ENCODE measurements around the gene RFK.
"Not testable (repeated sequence)": the region's sequence is repeated elsewhere in the genome, so short reads cannot be mapped to it uniquely, and the experiment has no call there.

Gene RFK

DNA sequence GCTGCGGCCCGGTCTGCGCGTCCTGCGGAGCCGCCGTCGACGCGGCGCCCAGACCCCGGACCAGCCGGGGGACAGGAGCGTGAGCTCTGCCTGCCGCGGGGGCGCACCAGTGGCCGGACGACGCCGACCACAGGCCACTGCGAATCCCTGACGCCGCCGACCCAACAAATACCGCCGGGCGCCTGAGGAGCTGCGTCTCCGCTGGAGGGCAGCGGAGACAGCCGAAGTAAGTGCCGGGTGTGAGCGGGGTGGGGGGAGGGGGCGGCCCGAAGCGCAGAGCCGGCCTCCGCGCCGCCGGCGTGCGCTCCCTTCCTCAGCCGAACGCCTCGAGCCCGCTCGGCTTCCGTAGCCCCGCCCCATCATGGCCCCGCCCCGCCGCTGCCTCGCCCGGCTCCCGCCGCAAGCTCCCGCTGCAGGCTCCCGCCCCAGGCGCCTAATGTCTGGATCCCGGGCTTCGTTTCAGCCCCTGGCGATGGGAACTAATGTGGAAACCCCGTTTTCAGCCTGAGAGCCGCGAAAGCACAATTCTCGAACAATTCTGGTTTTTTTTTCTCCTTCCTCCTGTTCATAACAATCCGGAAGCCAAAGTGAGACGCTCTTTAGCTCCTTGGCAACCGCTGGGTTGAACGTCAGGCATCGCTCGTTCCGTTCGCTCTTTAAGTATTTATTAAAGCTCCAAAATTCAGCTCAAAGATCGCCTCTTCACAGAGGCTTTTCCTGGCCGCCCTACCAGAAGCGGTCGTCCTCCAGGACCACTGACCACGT lies at the start of gene RFK:
RFK (minus strand) TSS at position 232 of the 765 bp plus-strand sequence. CDS start 255 bp downstream, outside the sequence.
- DNase-seq (ENCODE audit: low read depth) = peak; percentile 89

DNA sequence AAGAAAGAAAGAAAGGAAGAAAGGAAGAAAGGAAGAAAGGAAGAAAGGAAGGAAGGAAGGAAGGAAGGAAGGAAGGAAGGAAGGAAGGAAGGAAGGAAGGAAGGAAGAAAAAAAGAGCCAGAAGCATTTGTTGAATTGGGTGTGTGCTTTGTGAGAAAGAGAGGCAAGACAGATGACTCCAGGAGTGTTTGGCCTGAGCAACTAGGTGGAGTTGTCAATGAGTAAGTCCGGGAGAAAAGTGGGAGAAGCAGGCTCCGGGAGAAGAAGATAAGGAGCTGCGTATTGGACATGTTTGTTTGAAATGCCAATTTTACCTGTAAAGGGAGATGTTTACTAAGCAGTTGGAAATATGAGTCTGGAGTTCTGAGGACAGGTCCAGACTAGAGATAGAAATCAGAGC lies 49.7 kb upstream of the RFK start:
- no peak for DNase-seq (ENCODE audit: low read depth)

DNA sequence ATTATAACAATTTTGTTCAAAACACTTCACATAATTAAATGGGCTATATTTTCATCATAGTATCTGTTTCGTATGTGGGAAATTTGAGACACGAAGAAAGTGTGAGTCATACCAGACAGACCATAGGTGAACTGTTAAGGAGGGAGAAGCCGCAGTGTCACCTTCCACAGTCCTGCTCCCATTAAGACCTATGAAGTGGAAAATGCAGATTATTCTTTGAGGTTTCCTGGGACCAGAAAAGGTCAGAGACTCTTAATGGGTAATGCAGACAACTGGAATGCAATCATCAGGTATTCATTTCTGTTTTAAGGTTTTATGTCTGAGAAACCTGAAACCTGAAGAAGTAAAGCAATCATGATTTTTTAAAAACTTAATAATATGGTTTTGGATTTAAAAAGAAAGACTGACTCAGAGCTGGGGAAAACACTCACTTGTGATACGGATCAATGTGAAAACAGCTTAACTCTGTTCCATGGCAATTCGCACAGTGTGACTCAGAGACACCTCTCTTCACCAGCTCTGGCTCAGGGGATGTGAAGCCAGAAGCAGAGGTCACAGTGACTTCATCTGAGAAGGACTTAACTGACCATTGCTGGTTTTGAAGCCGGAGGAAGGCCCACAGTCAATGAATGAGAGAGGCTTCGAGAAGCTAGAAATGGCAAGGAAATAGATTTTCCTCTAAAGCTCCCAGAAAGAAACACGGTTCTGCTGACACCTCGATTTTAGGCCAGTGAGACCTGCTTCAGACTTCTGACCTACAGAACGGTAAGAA lies 47.5 kb upstream of the RFK start:
- peak; percentile 37 for DNase-seq (ENCODE audit: low read depth)

DNA sequence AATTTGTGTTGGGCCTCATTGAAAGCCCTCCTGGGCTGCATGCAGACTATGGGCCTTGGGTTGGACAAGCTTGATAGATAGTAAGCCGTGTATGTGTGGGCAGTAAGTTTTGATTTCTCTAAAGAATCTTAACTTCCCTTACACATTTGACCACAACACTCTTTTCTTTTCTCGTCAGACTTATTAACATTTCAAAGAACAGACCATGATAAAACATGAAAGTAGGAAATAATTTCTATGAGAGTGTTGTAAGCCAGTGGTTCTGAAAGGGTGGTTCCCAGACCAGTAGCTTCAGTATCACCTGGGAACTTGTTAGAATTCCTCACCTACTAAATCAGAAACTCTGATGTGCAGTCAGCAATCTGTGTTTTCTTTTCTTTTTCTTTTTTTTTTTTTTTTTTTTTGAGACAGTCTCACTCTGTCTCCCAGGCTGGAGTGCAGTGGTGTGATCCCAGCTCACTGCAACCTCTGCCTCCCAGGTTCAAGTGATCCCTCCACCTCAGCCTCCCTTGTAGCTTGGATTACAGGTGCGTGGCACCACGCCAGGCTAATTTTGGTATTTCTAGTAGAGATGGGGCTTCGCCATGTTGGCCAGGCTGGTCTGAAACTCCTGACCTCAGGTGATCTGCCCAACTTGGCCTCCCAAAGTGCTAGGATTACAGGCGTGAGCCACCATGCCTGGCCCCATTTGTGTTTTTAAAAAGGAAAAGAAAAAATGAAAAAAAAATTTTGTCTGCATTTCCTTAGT lies 44.8 kb upstream of the RFK start:
- no peak for DNase-seq (ENCODE audit: low read depth)

DNA sequence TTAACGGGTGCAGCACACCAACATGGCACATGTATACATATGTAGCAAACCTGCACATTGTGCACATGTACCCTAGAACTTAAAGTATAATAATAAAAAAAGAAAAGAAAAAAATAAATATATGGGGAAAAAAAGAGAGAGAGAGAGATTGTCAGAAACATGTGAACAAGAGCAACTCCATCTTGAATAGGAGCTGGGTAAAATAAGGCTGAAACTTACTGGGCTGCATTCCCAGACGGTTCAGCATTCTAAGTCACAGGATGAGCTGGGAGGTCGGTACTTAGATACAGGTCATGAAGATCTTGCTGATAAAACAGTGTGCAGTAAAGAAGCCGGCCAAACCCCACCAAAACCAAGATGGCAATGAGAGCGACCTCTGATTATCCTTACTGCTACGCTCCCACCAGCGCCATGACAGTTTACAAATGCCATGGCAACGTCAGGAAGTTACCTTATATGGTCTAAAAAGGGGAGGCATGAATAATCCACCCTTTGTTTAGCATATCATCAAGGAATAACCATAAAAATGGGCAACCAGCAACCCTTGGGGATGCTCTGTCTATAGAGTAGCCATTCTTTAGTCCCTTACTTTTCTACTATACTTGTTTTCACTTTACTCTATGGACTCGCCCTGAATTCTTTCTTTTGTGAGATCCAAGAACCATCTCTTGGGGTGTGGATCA lies 42.9 kb upstream of the RFK start:
- not testable (repeated sequence) for DNase-seq (ENCODE audit: low read depth)

DNA sequence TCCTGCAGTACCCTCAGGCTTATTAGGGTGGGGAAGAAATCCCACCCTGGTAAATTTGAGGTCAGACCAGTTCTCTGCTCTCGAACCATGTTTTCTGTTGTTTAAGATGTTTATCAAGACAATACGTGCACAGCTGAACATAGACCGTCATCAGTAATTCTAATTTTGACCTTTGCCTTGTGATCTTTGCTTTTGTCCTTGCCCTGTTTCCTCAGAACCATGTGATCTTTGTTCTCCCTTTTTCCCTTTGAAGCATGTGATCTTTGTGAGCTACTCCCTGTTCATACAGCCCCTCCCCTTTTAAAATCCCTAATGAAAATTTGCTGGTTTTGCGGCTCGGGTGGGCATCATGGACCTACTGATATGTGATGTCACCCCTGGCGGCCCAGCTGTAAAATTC lies 40.7 kb upstream of the RFK start:
- not testable (repeated sequence) for DNase-seq (ENCODE audit: low read depth)

DNA sequence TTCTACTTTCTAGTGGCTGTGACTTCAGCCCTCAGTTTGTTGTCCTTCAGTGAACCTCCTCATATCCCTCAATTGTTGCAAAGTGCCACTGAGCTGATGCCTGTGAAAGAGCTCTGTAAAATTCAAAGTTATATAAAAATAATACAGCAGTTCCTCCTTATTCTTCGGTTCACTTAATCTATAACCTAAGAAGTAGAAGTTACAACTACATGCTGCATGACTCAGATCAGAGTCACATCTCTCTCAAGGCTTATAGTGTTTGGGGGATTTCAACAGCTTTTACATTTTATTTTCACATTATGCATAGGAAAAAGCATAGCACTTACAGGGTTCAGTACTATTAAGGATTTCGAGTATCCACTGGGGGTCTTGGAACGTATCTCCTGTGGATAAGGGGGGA lies 39.6 kb upstream of the RFK start:
- no peak for DNase-seq (ENCODE audit: low read depth)

DNA sequence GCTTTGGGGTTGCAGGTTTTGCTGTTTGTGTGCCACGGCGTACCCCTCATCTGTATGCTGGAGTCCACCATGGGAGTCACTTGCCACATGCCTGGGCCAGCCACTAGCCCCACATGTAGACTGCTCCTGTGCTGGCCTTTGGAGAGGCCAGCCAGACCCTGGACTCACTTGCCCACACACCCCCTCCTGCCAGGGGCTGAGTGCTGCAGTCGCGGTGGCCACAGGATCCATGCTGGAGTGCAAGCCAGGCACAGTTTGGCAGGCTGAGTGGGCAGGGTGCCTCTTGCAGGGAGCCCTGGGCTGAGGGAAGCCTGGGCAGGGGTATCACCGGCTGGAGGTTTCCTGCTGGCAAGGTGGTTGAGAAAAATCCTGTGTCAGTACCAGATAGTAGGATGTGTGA lies 39.2 kb upstream of the RFK start:
- DNase-seq (ENCODE audit: low read depth) = no peak

DNA sequence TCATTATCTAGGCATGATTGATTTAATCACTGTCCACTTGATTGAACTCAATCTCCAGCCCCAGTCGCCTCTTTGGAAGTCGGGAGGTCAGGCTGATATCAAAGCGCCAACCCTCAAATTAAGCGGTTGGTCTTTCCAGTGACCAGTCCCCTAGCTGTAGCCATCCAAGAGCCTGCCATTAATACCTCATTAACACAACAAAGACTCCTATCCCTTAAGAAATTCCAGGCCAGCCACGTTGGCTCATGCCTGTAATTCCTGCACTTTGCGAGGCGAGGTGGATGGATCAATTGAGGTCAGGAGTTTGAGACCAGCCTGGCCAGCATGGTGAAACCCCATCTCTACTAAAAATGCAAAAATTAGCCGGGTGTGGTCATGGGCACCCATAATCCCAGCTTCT lies 37.4 kb upstream of the RFK start:
- DNase-seq (ENCODE audit: low read depth) = no peak

DNA sequence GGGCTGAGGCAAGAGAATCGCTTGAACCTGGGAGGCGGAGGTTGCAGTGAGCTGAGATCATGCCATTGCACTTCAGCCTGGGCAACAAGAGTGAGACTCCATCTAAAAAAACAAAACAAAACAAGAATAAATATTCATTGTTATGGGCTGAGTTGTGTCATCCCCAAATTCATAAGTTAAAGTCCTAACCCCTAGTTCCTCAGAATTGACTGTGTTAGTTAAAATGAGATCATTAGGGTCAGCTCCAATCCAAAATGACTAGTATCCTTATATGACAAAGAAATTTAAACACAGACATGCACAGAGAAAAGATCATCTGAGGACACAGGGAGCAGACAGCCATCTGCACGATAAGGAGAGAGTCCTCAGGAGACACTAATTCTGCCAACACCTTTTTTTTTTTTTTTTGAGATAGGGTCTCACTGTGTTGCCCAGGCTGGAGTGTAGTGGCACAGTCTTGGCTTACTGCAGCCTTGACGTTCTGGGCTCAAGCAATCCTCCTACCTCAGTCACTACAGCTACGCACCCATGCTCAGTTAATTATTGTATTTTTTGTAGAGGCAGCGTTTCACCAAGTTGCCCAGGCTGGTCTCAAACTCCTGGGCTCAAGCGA lies 32.7 kb upstream of the RFK start:
- DNase-seq (ENCODE audit: low read depth) = no peak

DNA sequence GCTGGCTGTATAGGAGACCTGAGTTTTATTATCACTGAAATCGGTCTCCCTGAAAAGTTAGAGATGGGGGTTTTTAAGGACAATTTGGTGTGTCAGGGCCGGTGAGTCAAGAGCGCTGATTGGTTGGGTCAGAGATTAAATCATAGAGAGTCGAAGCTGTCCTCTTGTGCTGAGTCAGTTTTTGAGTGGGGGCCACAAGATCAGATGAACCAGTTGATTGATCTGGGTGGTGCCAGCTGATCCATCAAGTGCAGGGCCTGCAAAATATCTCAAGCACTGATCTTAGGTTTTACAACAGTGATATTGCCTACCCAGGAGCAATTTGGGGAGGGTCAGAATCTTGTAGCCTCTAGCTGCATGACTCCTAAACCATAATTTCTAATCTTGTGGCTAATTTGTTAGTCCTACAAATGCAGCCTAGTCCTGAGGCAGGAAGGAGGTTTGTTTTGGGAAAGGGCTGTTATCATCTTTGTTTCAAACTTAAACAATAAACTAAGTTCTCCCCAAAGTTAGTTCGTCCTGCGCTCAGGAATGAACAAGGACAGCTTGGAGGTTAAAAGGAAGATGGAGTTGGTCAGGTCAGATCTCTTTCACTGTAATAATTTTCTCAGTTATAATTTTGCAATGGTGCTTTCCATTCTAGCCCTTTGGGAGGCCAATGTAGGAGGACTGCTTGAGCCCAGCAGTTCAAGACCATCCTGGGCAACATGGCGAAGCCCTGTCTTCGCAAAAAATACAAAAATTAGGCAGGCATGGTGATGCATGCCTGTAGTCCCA lies 31.6 kb upstream of the RFK start:
- DNase-seq (ENCODE audit: low read depth) = no peak

DNA sequence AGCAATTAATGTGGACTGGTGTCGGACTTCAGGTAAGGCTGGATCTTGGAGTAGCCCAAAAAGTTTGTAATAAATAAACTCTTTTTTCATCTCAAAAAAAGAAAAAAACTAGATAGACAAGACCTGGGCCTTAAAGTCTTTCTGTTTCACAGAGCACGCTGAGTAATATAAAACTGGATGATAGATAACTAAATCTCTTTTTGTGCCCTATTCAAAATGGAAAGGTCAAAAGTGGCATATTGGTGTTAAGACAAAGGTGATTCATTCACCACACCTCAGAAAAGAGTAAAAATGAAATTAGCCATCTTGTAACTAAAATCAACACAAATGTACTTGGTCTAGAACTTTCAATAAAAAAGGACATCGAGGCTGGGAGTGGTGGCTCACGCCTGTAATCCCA lies 30.3 kb upstream of the RFK start:
- DNase-seq (ENCODE audit: low read depth) = no peak

DNA sequence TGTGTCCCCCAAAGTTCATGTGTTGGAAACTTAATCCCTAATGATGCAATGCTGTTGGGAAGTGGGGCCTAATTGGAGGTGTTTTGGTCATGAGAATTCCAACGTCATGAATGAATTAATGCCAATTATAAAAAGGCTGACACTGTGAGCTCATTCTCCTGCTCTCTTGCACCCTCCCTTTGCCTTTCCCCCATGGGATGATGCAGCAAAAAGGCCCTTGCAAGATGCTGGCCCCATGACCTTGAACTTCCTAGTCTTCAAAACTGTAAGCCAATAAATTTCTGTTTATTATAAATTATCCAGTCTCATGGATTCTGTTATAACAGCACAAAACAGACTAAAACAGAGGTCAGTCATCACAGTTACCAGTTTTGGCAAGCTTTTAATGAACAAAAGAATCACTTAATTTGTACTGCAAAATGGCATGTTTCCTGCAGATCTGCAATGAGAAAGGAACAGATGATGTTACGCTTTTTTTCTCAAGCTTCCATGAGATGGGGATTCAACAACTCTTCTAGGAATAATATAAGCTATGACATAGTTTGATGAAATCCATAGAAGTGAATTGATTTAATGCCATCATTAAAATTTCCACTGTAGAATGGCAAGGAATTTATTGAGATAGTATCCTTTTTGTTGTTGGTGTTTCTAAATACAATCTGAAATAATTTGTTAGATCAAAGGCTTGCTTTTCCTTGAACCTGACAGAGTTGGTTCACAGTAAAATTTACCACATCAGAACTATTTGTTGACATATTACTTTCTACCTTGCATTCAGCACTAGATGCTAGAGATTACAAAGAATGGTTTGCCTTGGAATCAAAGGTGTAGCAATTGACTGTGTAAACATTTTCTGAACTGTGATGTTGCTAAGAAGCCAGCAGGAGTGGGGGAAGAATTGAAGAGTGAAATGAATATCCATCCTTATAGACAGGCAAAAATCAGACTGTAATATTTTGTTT lies 29.3 kb upstream of the RFK start:
- no peak for DNase-seq (ENCODE audit: low read depth)

DNA sequence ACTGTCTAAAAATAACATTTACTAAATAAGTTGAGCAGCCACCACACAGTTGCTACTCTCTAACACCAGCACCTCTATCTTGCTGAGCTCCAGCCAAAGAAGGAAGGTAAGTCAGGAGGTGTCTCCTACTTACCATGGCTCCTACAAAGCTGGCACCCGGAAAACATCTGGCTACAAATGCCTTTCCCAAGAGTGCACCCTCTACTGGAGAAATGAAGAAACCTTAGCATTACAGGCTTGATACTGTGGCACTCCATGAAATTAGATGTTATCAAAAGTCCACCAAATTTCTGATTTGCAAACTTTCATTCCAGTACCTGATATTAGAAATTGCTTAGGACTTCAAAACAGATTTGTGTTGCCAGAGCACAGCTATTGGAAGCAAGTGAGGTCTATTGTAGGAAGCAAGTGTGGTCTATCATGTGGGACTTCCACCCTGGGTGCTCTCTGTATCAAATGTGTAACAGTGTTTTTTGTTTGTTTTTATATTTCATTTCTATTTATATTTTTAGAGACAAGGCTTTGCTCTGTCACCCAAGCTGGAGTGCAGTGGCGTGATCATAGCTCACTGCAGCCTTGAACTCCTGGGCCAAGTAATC lies 25.7 kb upstream of the RFK start:
- no peak for DNase-seq (ENCODE audit: low read depth)

DNA sequence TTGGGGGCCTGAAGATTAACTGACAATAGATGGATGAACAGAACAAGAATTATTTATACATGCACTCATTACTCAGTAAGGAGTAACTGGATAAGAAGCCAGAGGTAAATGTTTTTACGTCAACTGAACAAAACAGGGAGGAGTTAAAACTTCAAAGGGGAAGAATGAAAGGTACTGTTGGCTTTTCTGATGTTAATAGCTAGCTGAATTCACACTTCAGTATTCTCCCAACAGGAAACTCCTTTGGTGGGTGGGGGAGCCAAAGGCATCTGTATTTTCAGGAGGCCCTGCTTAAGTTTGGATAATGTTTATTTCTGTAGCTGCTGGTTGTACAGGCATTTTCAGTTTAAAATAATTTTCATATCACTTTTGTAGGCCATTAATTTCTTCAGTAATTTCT lies 23.2 kb upstream of the RFK start:
- no peak for DNase-seq (ENCODE audit: low read depth)

DNA sequence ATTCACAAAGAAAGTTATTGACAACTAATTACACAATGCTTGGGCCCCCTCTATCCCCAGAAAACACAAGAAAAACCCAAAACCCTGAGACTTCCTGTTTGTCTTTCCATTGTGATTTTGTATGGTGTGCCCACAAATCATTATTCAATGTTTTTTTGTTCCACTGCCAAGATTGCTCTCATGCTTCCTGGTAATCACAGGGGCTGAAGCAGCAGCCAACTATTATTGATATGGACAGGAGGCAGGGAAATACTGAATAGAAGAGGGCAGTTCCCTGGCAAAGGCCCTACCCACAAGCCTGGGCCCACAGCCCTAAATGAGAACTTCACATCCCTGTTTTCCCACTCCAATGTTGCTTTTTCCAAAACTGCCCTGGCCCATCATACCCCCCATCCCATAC lies 21.5 kb upstream of the RFK start:
- no peak for DNase-seq (ENCODE audit: low read depth)

DNA sequence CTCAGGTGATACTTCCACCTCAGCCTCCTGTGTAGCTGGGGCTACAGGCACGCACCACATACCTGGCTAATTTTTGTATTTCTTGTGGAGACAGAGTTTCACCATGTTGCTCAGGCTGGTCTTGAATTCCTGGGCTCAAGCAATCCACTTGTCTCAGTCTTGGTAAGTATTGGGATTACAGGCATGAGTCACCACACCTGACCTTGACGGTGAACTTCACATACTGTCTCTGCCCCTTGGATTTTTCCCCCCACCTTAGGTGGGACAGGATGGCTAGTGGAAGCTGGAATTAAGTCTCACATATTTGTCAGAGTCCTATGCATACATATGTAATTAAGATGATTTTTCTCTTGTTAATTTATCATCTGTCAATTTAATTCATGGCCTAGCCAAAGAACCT lies 20.9 kb upstream of the RFK start:
- no peak for DNase-seq (ENCODE audit: low read depth)

DNA sequence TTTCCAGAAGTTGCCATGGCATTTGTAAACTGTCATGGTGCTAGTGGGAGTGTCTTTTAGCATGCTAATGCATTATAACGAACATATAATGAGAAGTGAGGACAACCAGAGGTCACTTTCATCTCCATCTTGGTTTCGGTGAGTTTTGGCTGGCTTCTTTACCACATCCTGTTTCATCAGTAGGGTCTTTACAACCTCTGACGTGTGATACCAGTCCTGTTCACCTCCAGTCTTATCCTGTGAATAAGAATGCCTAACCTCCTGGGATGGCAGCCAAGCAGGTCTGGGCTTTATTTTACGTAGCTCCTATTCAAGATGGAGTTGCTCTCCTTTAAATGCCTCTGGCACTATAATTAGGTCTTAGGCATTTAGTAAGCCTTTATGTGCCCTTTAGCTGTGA lies 20.4 kb upstream of the RFK start:
- DNase-seq (ENCODE audit: low read depth) = no peak

DNA sequence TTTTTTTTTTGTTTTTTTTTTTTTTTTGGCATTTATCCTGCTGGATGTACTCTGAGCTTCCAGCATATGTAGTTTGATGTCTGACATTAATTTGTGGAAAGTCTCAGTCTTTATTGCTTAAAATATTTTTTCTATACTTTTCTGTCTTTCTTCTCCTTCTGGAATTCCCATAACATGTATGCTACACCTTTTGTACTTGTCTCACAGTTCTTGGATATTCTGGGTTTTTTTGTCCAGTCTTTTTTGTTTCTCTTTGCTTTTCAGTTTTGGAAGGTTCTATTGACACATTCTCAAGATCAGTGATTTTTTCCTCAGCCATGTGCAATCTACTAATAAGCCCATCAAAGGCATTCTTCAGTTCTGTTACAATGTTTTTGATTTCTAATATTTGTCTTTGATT lies 19.4 kb upstream of the RFK start:
- no peak for DNase-seq (ENCODE audit: low read depth)

DNA sequence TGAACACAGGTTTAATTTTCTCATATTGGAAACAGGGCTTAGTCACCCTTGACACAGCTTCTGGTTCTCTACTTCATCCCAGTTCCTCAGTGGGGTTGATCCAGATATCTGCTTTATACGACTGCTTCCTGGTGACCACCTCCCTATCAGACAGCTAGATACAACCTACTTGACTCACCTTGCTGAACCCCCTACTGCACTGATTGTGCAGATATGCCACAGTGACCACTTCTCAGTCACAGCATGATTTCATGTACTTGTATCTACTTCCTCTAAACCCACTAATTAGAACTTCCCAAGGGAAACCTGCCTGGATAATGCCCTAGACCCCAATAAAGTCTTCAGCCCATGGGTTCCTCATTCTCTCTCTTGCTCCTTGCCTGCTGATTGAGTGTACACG lies 18.4 kb upstream of the RFK start:
- DNase-seq (ENCODE audit: low read depth) = no peak

All from activated T-cell treated with anti-CD3 and anti-CD28 coated beads for 24 hours (primary cell).